GM19043 (cell line): ENCODE measurements around the gene PDCD11.
"Not testable (repeated sequence)": the region's sequence is repeated elsewhere in the genome, so short reads cannot be mapped to it uniquely, and the experiment has no call there.

Experiments
- ATAC-seq: cut with Tn5 transposase; IDR thresholded peaks from one replicate; pipeline ENCODE4 v1.9.1; 2021; ENCODE audit warnings: low read depth; ENCODE audit not compliant: unreplicated experiment

Gene PDCD11

DNA sequence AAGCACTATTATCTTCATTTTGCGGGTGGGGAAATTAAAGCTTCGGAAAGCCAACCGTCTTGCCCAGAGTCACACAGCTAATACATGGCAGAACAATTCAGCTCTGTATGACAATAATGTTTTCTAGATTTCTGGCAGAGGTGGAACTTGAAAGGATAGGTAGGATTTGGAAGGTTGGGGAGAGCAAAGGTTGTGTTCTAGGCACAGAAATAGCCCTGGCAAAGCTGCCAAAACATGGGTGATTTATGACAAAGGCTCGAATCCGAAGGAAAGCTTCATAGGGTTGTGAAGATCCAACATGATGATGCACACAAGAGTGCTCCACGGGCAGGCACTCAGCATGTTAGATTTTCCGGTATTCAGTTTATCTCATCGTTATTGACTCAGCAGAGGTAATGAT is 19.2 kb downstream of the PDCD11 start:
- no peak for ATAC-seq

DNA sequence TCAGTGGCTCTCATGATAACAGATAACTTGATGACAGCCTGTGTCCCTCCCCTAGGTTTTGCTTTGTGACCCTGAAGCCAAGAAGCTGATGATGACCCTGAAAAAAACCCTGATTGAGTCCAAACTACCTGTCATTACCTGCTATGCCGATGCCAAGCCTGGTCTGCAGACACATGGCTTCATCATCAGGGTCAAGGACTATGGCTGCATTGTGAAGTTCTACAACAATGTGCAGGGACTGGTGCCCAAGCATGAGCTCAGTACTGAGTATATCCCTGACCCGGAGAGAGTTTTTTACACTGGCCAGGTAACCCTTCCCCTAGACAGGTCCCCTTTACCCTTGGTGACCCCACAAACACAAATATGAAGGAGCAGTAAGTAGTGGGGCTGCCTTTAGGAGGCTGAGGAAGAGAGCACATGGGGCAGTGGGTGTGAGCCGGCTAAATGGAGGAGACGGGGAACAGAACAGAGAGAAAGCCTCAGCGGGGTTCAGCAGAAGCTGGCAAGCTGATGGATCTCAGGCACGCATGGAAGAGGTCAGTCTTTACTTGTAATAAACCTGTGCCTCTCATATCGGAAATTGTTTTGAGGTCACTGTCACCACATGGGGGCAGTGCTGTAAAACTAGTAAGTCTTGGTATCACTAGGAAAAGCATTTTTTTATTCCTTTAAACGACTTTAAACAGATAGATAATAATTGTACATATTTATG is 20.2 kb downstream of the PDCD11 start:
- no peak for ATAC-seq

DNA sequence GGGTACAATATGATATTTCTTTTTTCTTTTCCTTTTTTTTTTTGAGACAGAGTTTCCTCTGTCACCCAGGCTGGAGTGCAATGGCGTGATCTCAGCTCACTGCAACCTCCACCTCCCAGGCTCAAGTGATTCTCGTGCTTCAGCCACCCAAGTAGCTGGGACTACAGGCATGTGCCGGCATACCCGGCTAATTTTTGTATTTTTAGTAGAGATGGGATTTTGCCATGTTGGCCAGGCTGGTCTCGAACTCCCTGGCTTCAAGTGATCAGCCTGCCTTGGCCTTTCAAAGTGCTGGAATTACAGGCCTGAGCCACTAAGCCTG is 20.7 kb downstream of the PDCD11 start:
- ATAC-seq: not testable (repeated sequence)

DNA sequence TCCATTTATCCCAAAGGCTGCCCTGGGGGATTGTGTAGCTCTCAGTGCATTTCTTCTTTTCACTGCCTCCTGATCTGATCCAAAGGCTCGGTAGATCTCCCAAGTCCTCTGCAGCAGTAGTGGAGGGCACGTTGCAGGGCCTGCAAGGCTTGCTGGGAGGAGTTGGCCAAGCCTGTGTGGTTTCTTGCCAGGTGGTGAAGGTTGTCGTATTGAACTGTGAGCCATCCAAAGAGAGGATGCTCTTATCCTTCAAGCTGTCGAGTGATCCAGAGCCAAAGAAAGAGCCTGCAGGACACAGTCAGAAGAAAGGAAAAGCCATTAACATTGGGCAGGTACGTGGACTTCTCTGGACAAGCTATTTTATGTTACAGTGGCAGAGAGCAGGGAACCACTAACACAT is 21.2 kb downstream of the PDCD11 start:
- no peak for ATAC-seq

DNA sequence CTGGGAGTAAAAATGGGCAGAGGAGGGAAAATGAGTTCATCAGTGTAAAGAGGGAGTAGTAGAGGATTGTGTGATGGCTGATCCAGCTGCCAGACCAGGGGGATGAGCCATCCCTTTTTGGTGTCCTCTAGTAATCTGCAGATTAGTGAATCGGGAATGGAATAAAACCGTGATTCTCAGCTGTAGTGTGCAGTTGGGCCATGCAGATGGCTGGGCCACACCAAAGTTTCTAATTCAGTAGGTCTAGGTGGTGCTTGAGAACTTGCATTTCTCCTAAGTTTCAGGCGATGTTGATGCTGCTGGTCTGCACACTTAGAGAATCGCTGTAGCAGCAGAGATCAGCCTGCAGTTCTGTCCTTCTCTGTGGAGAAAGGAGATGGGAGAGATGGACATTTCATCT is 22.7 kb downstream of the PDCD11 start:
- ATAC-seq: no peak

DNA sequence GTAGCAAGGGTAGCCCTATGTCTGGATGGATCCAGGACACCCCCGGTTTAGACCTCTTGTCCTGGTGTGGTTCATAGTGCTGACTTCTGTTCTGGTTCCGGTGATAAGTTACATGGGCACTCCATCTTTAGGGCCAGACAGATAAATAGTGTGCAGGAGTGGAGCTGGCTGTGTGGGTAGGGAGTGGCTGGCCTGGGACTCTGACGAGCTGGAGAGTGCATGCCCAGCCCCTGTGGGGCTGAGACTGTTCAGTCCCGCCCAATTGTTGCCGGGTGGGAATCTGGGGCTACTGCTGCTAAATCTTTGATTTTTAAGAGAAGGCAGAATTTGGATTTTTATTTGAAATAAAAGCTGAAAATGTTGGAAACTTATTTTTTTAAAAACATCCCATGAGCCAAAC is 27.3 kb downstream of the PDCD11 start:
- ATAC-seq: no peak

DNA sequence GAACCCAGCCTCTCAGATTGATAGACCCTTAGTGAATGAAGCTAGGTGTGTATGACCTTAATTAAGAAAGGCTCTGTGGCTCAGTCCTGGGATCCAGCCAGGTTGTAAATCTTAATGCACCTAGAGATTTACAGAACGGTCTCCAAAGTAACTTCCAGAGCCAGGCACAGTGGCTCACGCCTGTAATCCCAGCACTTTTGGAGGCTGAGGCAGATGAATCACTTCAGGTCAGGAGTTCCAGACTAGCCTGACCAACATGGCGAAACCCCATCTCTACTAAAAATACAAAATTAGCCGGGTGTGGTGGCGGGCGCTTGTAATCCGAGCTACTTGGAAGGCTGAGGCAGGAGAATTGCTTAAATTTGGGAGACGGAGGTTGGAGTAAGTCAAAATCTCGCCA is 31.4 kb downstream of the PDCD11 start:
- no peak for ATAC-seq

DNA sequence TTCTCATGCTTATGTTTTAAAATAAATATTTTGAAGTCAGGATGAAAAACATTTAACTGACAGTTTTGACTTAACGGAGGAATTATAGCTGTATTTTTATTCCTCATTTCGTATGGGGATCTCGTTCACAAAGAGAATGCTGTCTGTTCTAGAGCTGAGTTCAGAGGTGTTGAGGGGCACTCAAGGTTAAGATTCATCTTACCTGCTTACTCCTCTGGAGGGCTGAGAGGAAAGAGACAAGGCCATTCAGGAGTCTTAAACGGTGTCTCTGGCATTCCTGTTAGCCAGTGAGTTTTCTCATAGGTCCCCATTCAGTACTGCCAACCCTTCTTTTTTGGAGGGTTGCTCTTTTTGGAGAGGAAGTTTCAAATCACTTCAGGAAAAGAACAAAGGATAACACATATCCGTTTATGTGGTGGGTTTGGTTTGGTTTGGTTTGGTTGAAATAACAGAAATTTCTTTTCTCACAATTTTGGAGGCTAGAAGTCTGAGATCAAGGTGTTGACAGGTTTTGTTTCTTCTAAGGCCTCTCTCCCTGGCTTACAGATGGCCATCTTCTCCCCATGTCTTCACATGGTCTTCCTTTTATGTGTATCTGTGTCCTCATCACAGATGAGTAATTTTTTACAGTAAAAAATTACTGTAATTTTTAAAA is 32.7 kb downstream of the PDCD11 start:
- ATAC-seq: no peak

DNA sequence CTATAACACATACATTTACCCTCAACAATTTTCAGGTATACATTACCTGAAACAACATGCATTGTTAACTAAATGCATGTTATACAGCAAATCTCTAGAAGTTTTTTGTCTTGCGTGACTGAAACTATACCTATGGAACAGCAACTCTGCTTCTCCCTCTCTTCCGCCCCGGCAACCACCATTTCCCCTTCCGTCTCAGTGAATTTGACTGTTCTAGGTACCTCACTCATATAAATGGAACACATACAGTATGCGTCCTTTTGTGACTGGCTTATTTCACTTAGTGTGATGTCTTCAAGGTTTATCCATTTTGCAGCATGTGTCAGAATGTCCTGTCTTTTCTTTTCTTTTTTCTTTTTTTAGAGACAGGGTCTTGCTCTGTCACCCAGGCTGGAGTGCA is 33.2 kb downstream of the PDCD11 start:
- no peak for ATAC-seq

DNA sequence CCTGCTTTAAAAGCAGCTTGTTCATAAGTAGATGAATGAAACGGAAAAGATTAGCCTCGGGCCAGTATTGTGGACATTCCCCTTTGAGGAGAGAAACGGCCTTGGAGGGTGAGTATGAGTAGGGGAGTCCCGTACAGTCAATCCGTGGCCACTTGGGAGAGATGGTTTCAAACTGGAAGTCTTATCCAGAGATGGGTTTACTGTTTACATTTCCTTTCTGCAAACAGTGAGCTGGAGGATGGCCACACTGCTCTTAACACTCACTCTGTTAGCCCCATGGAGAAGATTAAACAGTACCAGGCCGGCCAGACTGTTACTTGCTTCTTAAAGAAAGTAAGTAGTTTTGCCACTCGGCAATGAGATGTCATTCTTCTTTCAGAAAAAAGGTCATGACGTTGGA is 35.5 kb downstream of the PDCD11 start:
- no peak for ATAC-seq

DNA sequence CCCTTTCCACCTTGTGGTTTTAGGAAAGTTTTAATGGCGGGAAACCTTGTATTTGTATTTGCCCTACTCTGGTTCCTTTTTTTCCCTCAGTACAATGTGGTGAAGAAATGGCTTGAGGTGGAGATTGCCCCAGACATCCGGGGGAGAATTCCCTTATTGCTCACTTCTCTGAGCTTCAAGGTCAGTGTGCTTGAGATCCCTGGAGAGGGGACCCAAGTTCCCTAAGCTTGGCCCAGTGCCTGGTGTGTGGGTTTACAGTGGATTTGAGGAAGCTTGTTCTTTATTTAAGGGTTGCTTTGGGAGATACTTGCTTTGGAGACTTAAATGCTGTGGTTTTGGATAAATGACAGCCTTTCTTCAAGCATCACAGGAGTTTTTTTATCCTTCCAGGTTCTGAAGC is 37.4 kb downstream of the PDCD11 start:
- ATAC-seq: no peak

DNA sequence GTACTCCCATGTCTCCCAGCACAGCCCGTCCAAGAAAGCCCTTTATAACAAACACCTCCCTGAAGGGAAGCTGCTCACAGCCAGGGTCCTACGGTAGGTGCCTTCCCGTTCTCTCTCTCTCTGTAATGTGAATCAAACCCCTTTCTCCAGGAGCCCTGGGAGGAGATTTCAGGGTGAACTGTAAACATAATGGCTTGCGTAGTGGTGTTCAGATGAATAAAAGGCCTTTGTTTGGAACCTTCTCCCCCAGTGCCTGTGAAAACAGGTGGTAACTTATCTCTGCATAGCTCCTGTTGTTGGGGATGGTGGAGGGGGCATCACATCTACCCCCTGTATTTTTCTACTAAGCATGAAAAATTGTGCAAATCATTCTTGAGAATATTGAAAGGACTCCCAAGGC is 43.4 kb downstream of the PDCD11 start:
- ATAC-seq: no peak

DNA sequence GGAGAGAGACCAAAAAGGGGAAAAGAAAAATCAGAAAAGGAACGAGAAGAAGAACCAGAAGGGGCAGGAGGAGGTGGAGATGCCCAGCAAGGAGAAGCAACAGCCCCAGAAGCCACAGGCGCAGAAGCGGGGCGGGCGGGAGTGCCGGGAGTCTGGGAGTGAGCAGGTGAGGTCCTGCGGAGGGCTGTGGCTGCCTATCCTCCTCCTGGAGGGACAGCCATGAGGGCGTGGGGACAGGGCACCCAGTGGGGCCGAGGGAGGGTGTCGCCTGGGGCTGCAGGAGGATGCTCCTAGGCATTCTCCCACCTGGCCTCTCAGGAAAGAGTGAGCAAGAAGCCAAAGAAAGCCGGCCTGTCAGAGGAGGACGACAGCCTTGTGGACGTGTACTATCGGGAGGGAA is 44.0 kb downstream of the PDCD11 start:
- ATAC-seq: no peak

DNA sequence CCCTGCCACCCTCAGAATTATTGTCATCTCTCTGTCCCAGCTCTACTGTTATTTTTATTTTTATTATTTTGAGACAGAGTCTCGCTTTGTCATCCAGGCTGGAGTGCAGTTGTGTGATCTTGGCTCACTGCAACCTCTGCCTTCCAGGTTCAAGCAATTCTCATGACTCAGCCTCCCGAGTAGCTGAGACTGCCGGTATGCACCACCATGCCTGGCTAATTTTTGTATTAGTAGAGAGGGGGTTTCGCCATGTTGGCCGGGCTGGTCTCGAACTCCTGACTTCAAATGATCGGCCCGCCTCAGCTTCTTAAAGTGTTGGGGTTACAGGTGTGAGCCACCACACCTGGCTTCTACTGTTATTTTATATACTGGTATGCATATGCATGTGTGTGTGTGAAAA is 44.8 kb downstream of the PDCD11 start:
- ATAC-seq: no peak

DNA sequence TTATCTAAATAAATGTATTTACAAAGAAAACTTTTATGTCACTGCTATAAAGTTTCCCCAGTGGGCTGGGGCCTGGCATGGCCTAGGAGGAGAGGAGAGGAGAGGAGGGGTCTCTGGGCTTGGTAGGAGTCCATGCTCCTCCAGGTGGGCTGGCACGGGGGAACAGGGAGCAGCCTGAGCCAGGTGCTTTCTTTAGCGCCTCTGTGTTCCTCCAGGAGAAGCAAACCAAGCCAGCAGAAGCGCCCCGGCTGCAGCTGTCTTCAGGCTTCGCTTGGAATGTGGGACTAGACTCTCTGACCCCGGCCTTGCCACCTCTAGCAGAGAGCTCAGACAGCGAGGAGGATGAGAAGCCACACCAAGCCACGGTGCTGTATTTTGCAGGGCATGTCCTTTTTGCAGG is 45.2 kb downstream of the PDCD11 start:
- no peak for ATAC-seq

DNA sequence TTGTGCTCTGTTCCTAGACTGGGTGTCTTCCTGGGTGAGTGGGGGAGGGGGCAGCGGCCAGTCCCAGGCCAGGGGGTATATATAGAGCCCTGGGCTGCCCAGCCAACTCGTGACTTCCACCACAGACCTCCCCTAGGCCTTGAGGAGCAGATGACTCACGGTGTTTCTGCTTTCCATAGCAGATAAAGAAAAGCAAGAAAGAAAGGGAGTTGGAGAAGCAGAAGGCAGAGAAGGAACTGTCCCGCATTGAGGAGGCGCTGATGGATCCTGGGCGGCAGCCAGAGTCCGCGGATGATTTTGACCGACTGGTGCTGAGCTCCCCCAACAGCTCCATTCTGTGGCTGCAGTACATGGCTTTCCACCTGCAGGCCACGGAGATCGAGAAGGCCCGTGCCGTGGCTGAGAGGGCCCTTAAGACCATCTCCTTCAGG is 45.6 kb downstream of the PDCD11 start:
- no peak for ATAC-seq

DNA sequence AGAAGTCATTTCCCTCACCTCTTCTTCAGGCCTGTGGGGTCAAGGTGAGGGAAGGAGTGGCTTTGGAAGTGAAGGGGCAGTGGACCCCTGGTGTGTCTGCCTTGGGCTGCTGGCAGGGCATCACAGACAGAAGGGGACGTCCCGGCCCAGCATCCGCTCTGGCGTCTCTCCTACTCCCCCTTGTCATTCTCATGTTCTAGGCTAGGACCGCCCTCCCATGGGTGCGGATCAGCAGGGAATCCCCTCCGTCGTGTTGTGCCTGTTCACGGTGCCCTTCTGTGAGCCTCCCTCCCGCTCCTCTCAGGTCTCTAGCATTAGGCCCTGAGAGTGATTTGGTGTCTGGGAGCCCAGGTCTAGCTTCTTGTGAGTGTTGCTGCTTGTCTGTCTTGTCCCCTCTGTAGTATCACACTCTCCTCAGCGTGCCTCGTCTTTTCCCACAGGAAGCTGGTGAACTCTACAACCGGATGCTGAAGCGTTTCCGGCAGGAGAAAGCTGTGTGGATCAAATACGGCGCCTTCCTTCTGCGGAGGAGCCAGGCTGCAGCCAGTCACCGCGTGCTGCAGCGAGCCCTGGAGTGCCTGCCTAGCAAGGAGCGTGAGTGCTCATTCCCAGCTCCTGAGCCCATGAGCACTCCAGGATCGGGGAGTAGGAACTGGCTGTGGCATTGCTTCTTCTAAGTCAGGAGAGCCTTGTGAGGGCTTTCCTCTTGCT is 47.2 kb downstream of the PDCD11 start:
- no peak for ATAC-seq

DNA sequence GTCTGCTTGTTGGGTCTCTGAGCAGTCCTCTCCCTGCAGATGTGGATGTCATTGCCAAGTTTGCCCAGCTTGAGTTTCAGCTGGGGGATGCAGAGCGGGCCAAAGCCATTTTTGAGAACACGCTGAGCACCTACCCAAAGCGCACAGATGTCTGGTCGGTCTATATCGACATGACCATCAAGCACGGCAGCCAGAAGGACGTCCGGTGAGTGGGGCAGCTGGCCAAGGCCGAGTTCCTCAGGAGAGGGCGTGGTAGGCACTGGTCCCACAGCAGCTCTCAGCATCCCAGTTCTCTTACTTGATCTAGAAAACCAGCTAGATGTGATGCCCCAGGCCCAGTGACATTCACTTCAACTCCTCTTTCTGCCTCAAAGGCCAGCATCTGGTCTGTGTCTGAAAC is 48.1 kb downstream of the PDCD11 start:
- no peak for ATAC-seq

DNA sequence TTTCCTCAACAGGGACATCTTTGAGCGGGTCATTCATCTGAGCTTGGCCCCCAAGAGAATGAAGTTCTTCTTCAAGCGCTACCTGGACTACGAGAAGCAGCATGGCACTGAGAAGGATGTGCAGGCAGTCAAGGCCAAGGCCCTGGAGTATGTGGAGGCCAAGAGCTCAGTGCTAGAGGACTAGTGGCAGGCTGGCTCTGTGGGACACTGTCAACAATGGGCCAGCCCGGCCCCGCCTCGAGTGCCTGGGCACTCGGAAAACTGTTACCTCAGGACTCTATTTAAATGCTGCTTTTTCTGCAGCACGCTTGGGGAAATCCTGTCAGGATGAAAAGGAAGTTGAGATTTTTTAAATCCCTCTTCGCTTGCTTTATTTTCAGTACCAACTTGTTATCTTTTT is 48.9 kb downstream of the PDCD11 start:
- no peak for ATAC-seq

DNA sequence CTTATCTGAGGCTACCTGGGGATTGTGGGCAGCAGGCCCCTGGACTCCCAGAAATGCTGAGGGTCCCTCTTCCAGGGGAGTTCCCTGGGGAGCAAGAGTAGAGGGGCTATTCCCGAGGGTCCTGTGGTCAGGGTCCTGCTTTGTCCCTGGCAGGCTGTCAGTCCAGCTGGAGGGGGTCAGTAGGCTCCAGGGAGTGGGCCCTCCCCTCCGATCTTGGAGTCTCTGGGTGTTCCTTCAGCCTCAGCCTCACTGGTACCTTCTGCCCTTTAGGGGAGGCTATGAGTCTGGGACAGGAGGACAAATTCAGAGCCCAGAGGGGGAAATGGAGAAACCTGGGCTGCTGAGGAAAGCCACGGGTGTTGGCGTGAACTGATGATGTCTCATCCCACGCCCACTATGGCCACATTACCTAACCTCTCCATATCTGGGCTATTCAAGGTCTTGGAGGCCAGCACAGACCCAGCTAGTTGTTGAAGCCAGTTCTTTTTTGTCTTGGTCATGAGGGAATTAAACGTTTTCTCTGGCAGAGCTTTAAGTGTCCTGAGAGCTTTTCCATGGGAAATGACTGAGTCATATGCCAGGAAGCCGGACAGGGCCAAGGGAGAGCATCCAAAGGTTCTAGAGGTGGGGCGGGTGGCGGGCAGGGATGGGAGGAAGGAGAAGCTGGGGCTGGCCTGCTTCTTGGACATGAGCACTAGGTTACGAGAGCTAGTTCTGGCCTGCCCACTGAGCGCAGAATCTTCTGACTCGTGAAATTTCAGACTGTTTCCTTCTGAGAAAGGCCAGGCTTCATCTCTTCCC is 49.5 kb downstream of the PDCD11 start:
- no peak for ATAC-seq

DNA sequence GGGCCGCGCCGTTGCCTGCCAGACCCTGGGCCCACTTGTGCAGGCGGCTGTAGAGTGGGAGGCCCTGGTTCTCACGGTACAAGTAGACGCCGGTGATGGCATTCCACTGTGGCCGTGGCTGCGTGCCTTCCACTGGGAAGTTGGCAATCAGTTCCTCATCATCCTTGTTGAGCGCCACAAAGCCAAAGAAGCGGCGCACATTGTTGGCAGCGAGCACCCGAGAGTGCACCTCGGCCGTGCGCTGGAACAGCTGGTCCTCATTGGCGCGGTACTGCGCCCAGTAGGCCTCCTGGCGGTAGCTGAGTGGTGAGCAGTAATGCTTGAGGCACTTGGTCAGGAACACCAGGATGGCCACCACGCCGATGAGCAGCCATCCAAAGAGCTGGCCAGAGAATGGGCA is 50.8 kb downstream of the PDCD11 start:
- no peak for ATAC-seq
